GM18951 (cell line): ENCODE data around the gene XPNPEP2.

ENCODE experiments used
- POLR2A ChIP-seq: IDR thresholded peaks from 4 replicates; pipeline ENCODE4 v1.6.1; 2011; ENCODE audit warnings: mild to moderate bottlenecking; ENCODE audit not compliant: insufficient read length, insufficient read depth; ENCODE audit errors: extremely low read depth
- in situ Hi-C: fragments of 300-500 bp; cut with MboI; formaldehyde crosslinking; loops from one replicate; pipeline ENCODE4 v1.12.0; 2022; ENCODE audit warnings: low sequenced_read_pairs, mixed read lengths, inconsistent platforms; ENCODE audit not compliant: unreplicated experiment

The XPNPEP2 gene

GRCh38 chrX:129792586-129793291, 54.0 kb downstream of the XPNPEP2 start:
- no peak for TF ChIP-seq POLR2A

GRCh38 chrX:129793604-129794191, 54.9 kb downstream of the XPNPEP2 start:
- in situ Hi-C loops: no loop called here
- TF ChIP-seq POLR2A: no peak

More at GRCh38 chrX:129792586-129793291, 54.0 kb downstream of the XPNPEP2 start:
- in situ Hi-C loops: no loop called here

GRCh38 chrX:129795584-129795983, 56.8 kb downstream of the XPNPEP2 start:
- in situ Hi-C loops: no loop called here
- TF ChIP-seq POLR2A: no peak

- in situ Hi-C loops: no loop called here
- TF ChIP-seq POLR2A: peak; percentile 44
Measured at GRCh38 chrX:129797251-129797906, 58.6 kb downstream of the XPNPEP2 start.

DNA sequence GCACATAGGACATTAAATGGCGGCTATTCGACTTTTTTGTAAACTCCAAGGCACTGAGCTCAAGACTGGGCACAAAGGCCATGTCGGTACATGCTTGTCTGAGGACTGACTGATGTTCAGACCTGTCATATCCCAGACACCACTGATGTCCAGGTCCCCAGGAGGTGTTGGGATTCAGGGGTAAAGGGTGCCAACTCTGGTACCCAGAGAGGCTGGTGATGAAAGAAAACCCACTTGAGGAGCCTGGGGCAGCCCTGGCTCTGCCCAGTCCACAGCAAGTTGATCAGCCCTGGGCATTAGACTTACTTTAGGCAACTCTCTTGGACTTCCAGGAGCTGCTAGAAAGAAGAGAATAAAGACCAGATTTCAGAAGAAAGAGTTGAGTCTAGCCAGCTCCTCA, 59.7 kb downstream of the XPNPEP2 start:
- in situ Hi-C loops: no loop called here
- TF ChIP-seq POLR2A: no peak

- in situ Hi-C loops: no loop called here
- no peak for TF ChIP-seq POLR2A
Measured at GRCh38 chrX:129798888-129799287, 60.1 kb downstream of the XPNPEP2 start.

DNA sequence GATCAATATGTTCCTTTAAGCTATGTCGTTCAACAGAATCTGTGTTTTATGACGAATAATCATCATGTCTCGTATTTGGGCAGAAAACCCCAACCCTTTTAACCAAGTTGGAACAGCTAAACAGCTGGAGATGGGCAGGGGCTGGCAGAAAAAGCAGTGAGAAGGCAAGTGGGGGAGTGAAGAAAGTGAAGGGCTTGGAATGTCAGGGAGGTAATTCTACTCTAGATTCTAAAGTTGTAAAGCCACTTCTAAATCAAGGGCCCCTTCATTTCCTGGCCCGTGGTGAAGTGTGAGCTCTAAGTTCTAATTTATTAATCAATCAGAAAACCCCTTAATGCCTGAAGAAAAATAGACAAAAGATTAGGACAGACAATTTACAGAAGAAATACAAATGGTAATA, 61.4 kb downstream of the XPNPEP2 start:
- TF ChIP-seq POLR2A: no peak
- in situ Hi-C loops: no loop called here

GRCh38 chrX:129802863-129803262, 64.1 kb downstream of the XPNPEP2 start:
- in situ Hi-C loops: no loop called here
- no peak for TF ChIP-seq POLR2A

- in situ Hi-C loops: no loop called here
- no peak for TF ChIP-seq POLR2A
Measured at GRCh38 chrX:129804806-129805205, 66.0 kb downstream of the XPNPEP2 start.

DNA sequence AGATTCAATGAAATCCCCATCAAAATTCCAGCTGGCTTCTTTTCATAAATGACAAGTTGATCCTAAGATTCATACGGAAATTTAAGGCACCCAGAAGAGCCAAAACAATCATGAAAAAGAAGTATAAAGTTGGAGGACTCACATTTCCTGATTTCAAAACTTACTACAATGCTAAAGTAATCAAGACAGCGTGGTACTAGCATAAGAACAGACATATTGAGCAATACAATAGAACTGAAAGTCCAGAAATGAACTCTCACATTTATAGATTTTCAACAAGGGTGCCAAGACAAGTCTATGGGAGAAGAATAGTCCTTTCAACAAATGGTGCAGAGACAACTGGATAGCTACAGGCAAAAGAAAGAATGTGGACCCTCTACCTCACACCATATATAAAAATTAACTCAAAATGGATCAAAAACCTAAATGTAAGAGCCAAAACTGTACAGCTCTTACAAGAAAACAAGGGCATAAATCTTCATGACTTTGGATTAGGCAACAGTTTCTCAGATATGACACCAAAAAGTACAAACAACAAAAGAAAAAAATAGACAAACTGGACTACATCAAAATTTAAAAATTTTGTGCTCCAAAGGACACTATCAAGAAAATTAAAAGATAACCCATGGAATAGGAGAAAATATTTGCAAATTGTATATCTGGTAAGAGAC, 69.5 kb downstream of the XPNPEP2 start:
- in situ Hi-C loops: no loop called here
- TF ChIP-seq POLR2A: no peak

DNA sequence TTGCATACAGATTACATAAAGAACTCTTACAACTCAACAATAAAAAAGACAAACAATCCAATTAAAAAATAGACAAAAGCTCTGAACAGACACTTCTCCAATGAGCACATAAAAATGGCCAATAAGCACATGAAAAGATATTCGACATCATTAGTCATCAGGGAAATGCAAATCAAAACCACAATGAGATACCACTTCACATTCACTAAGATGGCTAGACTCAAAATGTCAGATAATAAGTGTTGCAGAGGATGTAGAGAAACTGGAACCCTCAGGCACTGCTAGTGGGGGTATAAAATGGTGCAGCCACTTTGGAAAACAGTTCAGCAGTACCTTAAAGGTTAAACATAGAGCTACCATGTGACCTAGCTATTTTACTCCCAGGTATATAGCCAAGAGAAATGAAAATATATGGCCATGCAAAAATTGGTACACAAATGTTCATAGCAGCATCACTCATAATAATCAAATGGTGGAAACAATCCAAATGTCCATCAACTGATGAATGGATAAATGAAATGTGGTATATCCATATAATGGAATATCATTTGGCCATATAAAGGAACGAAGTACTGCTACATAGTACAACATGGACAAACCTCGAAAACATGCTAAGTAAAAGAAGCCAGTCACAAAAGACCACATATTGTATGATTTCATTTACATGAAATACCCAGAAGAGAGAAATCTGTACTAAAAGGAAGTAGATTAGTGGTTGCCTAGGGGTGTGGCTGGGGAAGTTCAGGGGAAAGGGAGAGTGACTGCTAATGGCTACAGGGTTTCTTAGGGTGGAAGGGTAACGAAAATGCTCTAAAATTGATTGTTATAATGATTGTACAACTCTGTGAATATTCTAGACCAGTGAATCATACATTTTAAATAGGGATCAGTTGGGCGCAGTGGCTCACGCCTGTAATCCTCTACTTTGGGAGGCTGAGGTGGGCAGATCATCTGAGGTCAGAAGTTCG, 70.3 kb downstream of the XPNPEP2 start:
- TF ChIP-seq POLR2A: no peak
- in situ Hi-C loops: no loop called here

DNA sequence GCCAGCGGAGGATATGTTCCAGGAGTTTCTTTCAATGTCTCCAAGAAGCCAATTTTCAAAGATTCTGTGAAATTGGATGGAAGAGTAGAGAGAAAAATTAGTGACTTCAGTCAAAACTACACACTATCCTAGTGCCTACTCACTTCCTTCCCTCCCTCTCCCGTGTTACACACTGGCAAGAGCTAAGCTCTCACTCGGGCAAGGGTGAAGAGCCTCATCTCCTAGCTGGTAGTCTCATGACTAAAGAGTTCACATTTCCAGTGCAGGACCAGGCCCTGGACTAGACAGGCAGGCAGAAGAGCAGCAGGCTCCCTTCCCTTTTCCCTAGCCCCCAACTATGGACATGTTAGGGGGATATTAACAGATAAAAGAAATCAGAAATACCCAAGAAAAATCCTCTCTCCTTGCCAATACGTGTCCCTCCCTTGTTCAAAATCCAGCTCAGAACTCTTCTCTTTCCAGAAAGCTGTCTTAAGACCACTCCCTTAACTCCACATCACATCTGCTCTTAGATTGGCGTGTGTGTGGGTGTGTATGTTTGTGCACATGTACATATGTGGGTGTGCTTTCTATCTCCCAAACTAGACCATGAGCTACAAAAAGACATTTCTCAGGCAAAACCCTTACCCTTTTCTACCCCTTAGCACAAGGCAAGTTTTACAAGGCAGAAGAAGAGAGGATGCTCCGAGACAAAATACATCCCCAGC, 75.0 kb downstream of the XPNPEP2 start:
- in situ Hi-C loops: no loop called here
- TF ChIP-seq POLR2A: no peak
